ENCODE data around the gene C15orf39. TPM values are rescaled to one million over a fixed set of nuclear protein-coding genes. Genes with fewer than 3 reads are reported as not detected.

The C15orf39 gene
- total and polyA plus RNA-seq, 9 of the 15 experiments (the other 6 are each of a cell fraction or from before 2014, with no cell fraction given), result 0.31 to 29.8 (median 4.4) TPM

GRCh38 chr15:75178171-75178937 lies 23.3 kb upstream of the C15orf39 start (continued):
- TF ChIP-seq MLLT1 (IDR thresholded peaks at IDR 0.05) (no peak), TAF15 (IDR thresholded peaks at IDR 0.05; ENCODE audit: low read depth, low read length) (no peak), MTF1 (CRISPR knock-in tag; IDR thresholded peaks at IDR 0.05; ENCODE audit: borderline replicate concordance) (no peak), NR3C1 (CRISPR knock-in tag; IDR thresholded peaks at IDR 0.05) (no peak), POLR2AphosphoS5 (IDR thresholded peaks at IDR 0.05; ENCODE audit: control insufficient read depth, insufficient read depth, low read depth, low read length) (no peak), HDAC3 (IDR thresholded peaks at IDR 0.05; ENCODE audit: borderline replicate concordance, partially characterized antibody) (no peak), MCM7 (IDR thresholded peaks at IDR 0.05) (no peak), ZNF232 (CRISPR knock-in tag; IDR thresholded peaks at IDR 0.05) (no peak), ZNF766 (CRISPR knock-in tag; conservative IDR thresholded peaks at IDR 0.05) (no peak), SRF (CRISPR knock-in tag; IDR thresholded peaks at IDR 0.05) (no peak), NRF1 (conservative IDR thresholded peaks at IDR 0.05 in 1 of 2, IDR thresholded peaks at IDR 0.05 in 1 of 2) (peak; percentile 16 to 24; a peak in 1 of 4 replicates), SMARCC2 (IDR thresholded peaks at IDR 0.05; ENCODE audit: low read depth) (no peak), ZNF280A (IDR thresholded peaks at IDR 0.05; ENCODE audit: low read depth, partially characterized antibody) (no peak), HSF4 (CRISPR knock-in tag; IDR thresholded peaks at IDR 0.05; ENCODE audit: borderline replicate concordance) (no peak), EZH2 (IDR thresholded peaks at IDR 0.05; ENCODE audit: borderline replicate concordance, low read depth, low read length) (no peak), RB1 (IDR thresholded peaks at IDR 0.05; ENCODE audit: low read depth) (peak; percentile 49; the same call in 1 of the 2 replicates), MEF2D (tag; conservative IDR thresholded peaks at IDR 0.05; ENCODE audit: low read depth) (no peak), PBX2 (CRISPR knock-in tag; IDR thresholded peaks at IDR 0.05; ENCODE audit: low read depth) (no peak), PBX2 (tag; conservative IDR thresholded peaks at IDR 0.05; ENCODE audit: low read depth) (no peak), POLR3A (IDR thresholded peaks at IDR 0.05; ENCODE audit: borderline replicate concordance, extremely low read depth, insufficient read depth, insufficient read length) (no peak)
